OCI-LY1 (cell line): ENCODE data around the gene NIBAN1.

Experiments used
- EZH2 ChIP-seq: fragments of 200-600 bp; sonication (generic), shearing (Covaris generic); IDR thresholded peaks from 2 replicates; pipeline ENCODE4 v1.8.0; 2017; ENCODE audit warnings: borderline replicate concordance, mixed run types, mild to moderate bottlenecking, antibody characterized with exemption, low read length, moderate library complexity, mixed read lengths
- TF ChIP-seq, protein P1 (sequence below): fragments of 200-600 bp; sonication (generic), shearing (Covaris generic); IDR thresholded peaks from 2 replicates; pipeline ENCODE4 v1.5.1; 2017; ENCODE audit warnings: mild to moderate bottlenecking, antibody characterized with exemption, low read length, moderate library complexity, mixed read lengths

DNA sequence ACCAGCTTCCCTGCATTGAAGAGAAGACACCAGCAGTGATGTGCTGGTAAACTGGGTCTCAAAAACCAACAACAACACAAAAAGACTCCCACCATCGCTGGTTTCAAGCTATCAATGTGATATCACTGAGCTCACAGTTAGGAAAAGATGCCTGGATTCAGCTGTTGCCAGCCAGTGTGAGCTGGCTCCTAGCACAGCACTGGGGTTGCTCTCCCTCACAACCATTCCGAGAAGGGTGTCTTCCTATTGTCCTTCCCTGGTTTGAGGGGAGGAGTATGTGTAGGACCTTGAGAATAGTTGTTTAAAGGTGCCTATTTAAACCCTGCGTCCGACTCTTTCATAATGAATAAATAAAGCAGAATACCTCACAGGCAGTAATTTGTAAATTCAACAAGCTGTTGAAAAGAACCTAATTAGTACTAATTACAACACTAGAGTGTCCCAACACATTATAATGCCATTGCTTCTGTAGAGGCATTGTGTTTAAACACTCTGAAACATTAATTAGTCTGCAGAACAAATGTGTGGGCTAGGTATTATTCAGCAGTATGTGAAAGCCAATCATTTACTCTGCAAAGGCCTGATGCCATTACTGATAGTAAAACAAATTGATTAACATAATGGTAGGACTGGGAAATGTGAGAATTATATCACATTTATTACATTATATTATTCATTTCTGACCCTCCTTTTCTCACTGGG is 17.2 kb downstream of the NIBAN1 start:
- TF ChIP-seq, protein P1, sequence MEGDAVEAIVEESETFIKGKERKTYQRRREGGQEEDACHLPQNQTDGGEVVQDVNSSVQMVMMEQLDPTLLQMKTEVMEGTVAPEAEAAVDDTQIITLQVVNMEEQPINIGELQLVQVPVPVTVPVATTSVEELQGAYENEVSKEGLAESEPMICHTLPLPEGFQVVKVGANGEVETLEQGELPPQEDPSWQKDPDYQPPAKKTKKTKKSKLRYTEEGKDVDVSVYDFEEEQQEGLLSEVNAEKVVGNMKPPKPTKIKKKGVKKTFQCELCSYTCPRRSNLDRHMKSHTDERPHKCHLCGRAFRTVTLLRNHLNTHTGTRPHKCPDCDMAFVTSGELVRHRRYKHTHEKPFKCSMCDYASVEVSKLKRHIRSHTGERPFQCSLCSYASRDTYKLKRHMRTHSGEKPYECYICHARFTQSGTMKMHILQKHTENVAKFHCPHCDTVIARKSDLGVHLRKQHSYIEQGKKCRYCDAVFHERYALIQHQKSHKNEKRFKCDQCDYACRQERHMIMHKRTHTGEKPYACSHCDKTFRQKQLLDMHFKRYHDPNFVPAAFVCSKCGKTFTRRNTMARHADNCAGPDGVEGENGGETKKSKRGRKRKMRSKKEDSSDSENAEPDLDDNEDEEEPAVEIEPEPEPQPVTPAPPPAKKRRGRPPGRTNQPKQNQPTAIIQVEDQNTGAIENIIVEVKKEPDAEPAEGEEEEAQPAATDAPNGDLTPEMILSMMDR = no peak
- TF ChIP-seq EZH2 = no peak
